Transverse colon (tissue), 4 donors: ENCODE results near the gene FIGN. TPM values are rescaled to one million over a fixed set of nuclear protein-coding genes. Genes with fewer than 3 reads are reported as not detected.

ENCODE experiments used
- DNase-seq: peaks from one replicate; pipeline ENCODE4 v3.0.0-alpha.2; 2019
- H3K27ac ChIP-seq, 4 donors: fragments of 200-600 bp; sonication (generic); 2 replicates each; pipeline ENCODE4 v1.5.1; 2016 to 2018; ENCODE audit warnings: inconsistent platforms in 4 of 4
- H3K27me3 ChIP-seq: fragments of 200-600 bp; sonication (generic); 2 replicates; pipeline ENCODE4 v1.5.1; 2017; ENCODE audit warnings: inconsistent platforms
- H3K36me3 ChIP-seq, 4 donors: fragments of 200-600 bp; sonication (generic); 2 replicates each; pipeline ENCODE4 v1.5.1; 2017 to 2019; ENCODE audit warnings: inconsistent platforms in 4 of 4
- H3K4me1 ChIP-seq, 4 donors: fragments of 200-600 bp; sonication (generic); 2 replicates each; pipeline ENCODE4 v1.5.1; 2017 to 2020; ENCODE audit warnings: inconsistent platforms in 4 of 4
- H3K4me3 ChIP-seq, 4 donors: fragments of 200-600 bp; sonication (generic); 1 replicate in 1 of 4; 2 replicates in 3 of 4; pipeline versions ENCODE4 v1.5.1 to v1.6.1; 2017 to 2019; ENCODE audit warnings: inconsistent platforms in 4 of 4
- H3K9me3 ChIP-seq, 2 donors: fragments of 200-600 bp; sonication (generic); 2 replicates each; pipeline ENCODE4 v1.5.1; 2017 to 2019; ENCODE audit warnings: inconsistent platforms in 2 of 2
- CTCF ChIP-seq, 5 experiments: fragments of 200-600 bp in 3 of 5; fragments of 450-650 bp in 2 of 5; sonication (generic) in 3 of 5; IDR thresholded peaks; 1 replicate in 2 of 5; 2 replicates in 3 of 5; pipeline ENCODE4 v1.5.1; 2016 to 2017; ENCODE audit warnings: antibody characterized with exemption in 5 of 5, inconsistent platforms in 3 of 5, mild to moderate bottlenecking in 2 of 5, moderate library complexity in 1 of 5
- EP300 ChIP-seq: sonication (generic); formaldehyde crosslinking; IDR thresholded peaks from one replicate; pipeline ENCODE4 v1.6.1; 2017; ENCODE audit warnings: antibody characterized with exemption, low read depth
- POLR2A ChIP-seq: fragments of 450-650 bp; IDR thresholded peaks from one replicate; pipeline ENCODE4 v1.6.1; 2016; ENCODE audit warnings: antibody characterized with exemption, mild to moderate bottlenecking, moderate library complexity
- POLR2AphosphoS5 ChIP-seq, 3 donors: sonication (generic); formaldehyde crosslinking; IDR thresholded peaks; one replicate each; pipeline ENCODE4 v1.6.1; 2016; ENCODE audit warnings: antibody characterized with exemption in 3 of 3
- WGBS, 2 donors: methylation state at CpG; one replicate each; pipeline ENCODE4 v1.1.5; 2018; ENCODE audit warnings: low coverage in 1 of 2; 5-methylcytosine and 5-hydroxymethylcytosine counted together
- in situ Hi-C, 4 donors: fragments of 200-750 bp; cut with MboI; loops; one replicate each; pipeline versions ENCODE4 v1.15.0 to v1.15.1; 2017; ENCODE audit warnings: low sequenced_read_pairs in 3 of 4, low pct_ligation_motif_present in 1 of 4, low pct_unique_long_range_greater_than_20kb in 1 of 4
- intact Hi-C: fragments of 100-400 bp; cut with DNase I; formaldehyde crosslinking; loops from one replicate; pipeline ENCODE4 v1.15.1; 2023; ENCODE audit warnings: low total_unique reads
- total RNA-seq, 4 donors: library from RNA; depleted of rRNA; stranded (reverse); fragments of >200 nt; gene quantifications; one replicate each; pipeline ENCODE4 v1.1.0, GENCODE V29; 2016

The FIGN gene
- total RNA-seq, 4 donors from 2014 or later = 0.75 to 1.3 (median 1.0) TPM

GRCh38 chr2:163756588-163756987 is 20.8 kb upstream of the FIGN start:
- Histone ChIP-seq H3K36me3 (no peaks in the 10 kb centered on the region), H3K27me3 (no peaks in the 10 kb centered on the region), H3K27ac (no peak overlapping the region), H3K4me1 (no peaks in the 10 kb centered on the region), H3K9me3 (no peaks in the 10 kb centered on the region), H3K4me3 (no peak overlapping the region)
- DNase-seq = no peak
- in situ Hi-C loops = no loop called here
- TF ChIP-seq POLR2AphosphoS5 (IDR thresholded peaks at IDR 0.05) (no peak), POLR2A (no peak), EP300 (no peak), CTCF (IDR thresholded peaks at IDR 0.05) (no peak)
- WGBS, 2 donors = 17 to 57% methylated on average over 2 to 4 of the region's 4 CpGs
- intact Hi-C loops = no loop called here

- whole genome bisulfite sequencing, 2 donors = 80 to 86% methylated on average over 2 of the region's 2 CpGs
- Histone ChIP-seq H3K27ac (no peak overlapping the region), H3K4me1 (no peaks in the 10 kb centered on the region), H3K27me3 (no peaks in the 10 kb centered on the region), H3K9me3 (no peaks in the 10 kb centered on the region), H3K36me3 (no peaks in the 10 kb centered on the region), H3K4me3 (no peak overlapping the region)
- DNase-seq = no peak
- intact Hi-C loops (no loop called here), in situ Hi-C loops (no loop called here)
- no peak for TF ChIP-seq POLR2AphosphoS5 (IDR thresholded peaks at IDR 0.05)
Observed at GRCh38 chr2:163755366-163755765, 19.6 kb upstream of the FIGN start.

- TF ChIP-seq POLR2A (no peak), POLR2AphosphoS5 (IDR thresholded peaks at IDR 0.05) (no peak), EP300 (no peak)
- no peaks in the 10 kb centered on the region for H3K36me3 ChIP-seq
- 32 to 41% methylated on average over 2 of the region's 2 CpGs for WGBS, 2 donors
- H3K27me3 ChIP-seq = no peaks in the 10 kb centered on the region
- no peak overlapping the region for H3K4me3 ChIP-seq
- in situ Hi-C loops = no loop called here
- no peaks in the 10 kb centered on the region for H3K4me1 ChIP-seq
- intact Hi-C loops = no loop called here
- H3K9me3 ChIP-seq = no peaks in the 10 kb centered on the region
- no peak for DNase-seq
- no peak overlapping the region for H3K27ac ChIP-seq
Observed at GRCh38 chr2:163753726-163754125, 17.9 kb upstream of the FIGN start.

- no peak overlapping the region for H3K4me3 ChIP-seq
- no peaks in the 10 kb centered on the region for H3K9me3 ChIP-seq
- TF ChIP-seq POLR2AphosphoS5 (IDR thresholded peaks at IDR 0.05) = no peak
- H3K4me1 ChIP-seq = no peaks in the 10 kb centered on the region
- H3K27ac ChIP-seq = no peak overlapping the region
- in situ Hi-C loops = no loop called here
- no peak for DNase-seq
- no peaks in the 10 kb centered on the region for H3K36me3 ChIP-seq
- WGBS, 2 donors = 66 to 77% methylated on average over 5 of the region's 5 CpGs
- intact Hi-C loops = no loop called here
- no peaks in the 10 kb centered on the region for H3K27me3 ChIP-seq
Observed at GRCh38 chr2:163752267-163752666, 16.5 kb upstream of the FIGN start.

GRCh38 chr2:163751696-163752095 is 15.9 kb upstream of the FIGN start:
- in situ Hi-C loops (no loop called here), intact Hi-C loops (no loop called here)
- no peaks in the 10 kb centered on the region for H3K27me3 ChIP-seq
- H3K4me1 ChIP-seq = no peaks in the 10 kb centered on the region
- H3K4me3 ChIP-seq = no peak overlapping the region
- H3K9me3 ChIP-seq = no peaks in the 10 kb centered on the region
- DNase-seq = no peak
- no peaks in the 10 kb centered on the region for H3K36me3 ChIP-seq
- H3K27ac ChIP-seq = no peak overlapping the region
- no peak for TF ChIP-seq EP300
- TF ChIP-seq CTCF (IDR thresholded peaks at IDR 0.05) = no peak
- no peak for TF ChIP-seq POLR2A

- no peak for DNase-seq
- TF ChIP-seq CTCF (IDR thresholded peaks at IDR 0.05) = no peak
- TF ChIP-seq POLR2A = no peak
- no peak for TF ChIP-seq EP300
- TF ChIP-seq POLR2AphosphoS5 (IDR thresholded peaks at IDR 0.05) = no peak
Observed at GRCh38 chr2:163748420-163748819, 12.6 kb upstream of the FIGN start.

More at GRCh38 chr2:163748420-163748819, 12.6 kb upstream of the FIGN start:
- Histone ChIP-seq H3K4me1 (no peaks in the 10 kb centered on the region), H3K4me3 (no peak overlapping the region), H3K27ac (no peak overlapping the region), H3K27me3 (no peaks in the 10 kb centered on the region), H3K36me3 (no peaks in the 10 kb centered on the region), H3K9me3 (no peaks in the 10 kb centered on the region)
- in situ Hi-C loops = no loop called here
- intact Hi-C loops = no loop called here
